ENCODE measurements around the gene LCTL.

The LCTL gene, protein sequence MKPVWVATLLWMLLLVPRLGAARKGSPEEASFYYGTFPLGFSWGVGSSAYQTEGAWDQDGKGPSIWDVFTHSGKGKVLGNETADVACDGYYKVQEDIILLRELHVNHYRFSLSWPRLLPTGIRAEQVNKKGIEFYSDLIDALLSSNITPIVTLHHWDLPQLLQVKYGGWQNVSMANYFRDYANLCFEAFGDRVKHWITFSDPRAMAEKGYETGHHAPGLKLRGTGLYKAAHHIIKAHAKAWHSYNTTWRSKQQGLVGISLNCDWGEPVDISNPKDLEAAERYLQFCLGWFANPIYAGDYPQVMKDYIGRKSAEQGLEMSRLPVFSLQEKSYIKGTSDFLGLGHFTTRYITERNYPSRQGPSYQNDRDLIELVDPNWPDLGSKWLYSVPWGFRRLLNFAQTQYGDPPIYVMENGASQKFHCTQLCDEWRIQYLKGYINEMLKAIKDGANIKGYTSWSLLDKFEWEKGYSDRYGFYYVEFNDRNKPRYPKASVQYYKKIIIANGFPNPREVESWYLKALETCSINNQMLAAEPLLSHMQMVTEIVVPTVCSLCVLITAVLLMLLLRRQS
- 0 to 0.08 (median 0) reads per million in 18 experiments for total RNA-seq

DNA sequence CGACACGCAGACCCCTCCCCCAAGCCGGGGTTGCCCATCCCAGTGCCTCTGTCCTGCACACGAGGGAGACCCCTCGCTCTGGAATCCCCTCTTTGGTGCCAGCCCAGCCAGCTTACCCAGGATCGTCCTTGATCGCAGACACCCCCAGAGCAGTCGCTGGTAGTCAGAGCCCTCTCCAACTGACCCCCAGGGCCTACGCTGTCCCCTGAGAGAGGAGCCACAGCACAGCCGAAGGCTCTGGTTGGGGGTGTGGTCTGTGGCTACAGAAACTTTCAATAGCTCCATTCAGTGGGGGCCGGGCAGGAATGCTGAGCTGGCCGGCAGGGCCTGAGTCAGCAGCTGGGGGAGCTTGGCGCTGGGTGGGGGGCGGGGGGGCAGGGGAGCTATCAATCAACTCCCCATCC, at the start of gene LCTL:
Gene LCTL, minus strand, starts transcription at position 258 of the 404 bp plus-strand sequence. CDS start 633 bp downstream, outside the sequence.
- DNase-seq: no peak

DNA sequence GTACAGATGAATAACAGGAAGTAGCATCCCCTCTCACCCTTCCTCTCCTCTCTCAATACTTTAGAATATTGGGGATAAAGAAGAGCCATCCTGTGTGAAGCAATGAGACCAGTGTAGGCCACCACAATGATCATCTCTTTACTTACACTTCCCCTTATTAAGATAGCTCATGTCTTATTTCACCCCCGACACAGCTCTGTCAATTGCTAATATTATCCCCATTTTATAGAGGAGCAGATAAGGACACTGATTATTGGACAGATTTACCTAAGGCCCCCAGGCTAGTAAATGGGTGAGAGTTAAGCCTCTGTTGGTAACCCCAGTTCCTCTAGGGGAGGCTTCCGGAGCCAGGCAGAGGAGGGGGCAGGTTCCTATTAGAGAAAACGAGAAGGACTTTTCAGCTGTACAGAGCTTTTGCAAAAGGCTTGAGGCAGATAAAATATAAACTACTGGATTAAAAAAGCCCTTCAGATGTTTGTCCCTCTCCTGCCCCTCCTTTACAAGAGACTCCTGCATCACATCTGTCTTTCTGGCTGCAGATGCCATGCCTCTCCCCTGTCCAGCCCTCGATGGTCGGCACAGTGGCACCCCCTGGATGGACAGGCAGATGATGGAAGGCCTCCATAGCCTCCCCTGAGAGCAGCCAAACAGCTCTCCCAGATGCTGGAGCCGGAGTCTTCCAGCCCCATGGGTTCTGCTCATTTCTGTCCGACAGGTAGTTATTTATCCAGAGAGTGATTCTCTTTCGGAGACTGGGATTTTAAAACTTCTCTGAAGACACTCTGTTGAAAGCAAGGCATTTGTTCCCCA, 49.4 kb upstream of the LCTL start:
- peak; percentile 63 to 68 for DNase-seq

DNA sequence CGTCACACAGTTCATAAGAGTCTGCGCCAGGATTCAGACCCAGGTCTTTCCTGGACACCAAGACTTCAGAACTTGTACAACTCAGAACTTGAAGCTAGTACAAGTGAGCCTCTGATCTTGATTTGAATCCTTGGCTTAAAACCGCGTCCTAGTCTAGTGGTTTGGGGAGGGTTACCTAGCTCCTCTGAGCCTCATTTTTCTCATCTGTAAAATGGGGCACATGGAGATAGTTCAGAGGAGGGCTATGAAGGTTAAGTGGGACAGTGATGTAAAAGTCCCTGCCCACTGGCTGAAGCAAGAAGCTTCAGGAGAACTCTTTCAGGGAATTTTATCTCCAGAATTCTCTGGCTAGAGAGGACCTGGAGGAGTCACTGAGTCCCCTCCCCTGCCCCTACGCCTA, 48.7 kb upstream of the LCTL start:
- no peak for DNase-seq

DNA sequence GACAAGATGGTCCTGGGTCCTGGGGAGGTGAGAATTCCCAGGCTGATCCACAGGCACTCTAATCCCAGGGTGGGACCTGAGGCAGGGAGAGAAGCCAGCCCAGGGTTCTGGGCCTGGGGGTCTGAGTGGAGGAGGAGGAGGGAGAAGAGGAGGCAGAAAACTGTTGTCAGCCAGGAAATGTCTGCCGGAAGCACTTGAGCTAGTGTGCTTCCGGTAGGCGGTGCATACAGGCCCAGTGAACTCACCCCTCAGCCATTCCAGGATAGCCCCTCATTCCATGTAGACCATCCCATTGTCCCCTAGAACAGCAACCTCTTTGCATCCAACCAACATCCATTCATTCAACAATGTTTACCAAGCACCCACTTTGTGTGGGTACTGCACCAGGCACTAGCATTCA, 47.9 kb upstream of the LCTL start:
- DNase-seq: no peak

DNA sequence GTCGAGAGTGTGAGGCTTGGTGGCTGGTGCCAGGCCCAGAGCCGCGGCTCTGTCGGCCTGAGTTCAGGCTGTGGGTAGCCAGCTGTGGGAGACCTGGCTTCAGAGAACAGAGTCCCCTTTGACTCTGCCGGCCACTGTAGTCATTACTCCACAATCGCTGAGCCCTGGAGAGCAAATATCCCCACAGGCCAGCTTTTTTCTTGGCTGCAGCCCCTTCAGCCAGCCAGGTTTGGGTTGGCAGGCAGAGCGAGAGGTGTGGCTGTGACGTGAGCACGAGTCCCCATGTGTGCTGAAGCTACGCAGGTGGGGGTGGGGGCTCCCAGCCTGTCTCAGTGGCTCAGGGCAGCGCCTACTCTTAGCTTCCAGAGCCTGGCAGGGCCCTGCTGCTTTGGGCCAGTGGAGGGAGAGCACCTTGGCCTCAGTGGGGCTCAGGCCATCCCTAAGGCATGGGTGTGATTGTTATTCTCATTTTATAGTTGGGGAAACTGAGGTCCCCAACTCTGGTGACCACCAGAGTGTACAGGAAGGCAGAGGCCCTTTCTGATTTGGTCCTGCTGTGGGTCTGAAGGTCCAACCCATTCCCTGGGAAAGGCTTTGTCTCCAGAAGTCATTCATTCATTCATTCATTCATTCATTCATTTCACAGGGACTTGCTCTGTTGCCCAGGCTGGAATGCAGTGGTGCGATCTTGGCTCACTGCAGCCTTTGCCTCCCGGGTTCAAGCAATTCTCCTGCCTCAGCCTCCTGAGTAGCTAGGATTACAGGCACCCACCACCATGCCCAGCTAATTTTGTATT, 45.7 kb upstream of the LCTL start:
- no peak for DNase-seq

DNA sequence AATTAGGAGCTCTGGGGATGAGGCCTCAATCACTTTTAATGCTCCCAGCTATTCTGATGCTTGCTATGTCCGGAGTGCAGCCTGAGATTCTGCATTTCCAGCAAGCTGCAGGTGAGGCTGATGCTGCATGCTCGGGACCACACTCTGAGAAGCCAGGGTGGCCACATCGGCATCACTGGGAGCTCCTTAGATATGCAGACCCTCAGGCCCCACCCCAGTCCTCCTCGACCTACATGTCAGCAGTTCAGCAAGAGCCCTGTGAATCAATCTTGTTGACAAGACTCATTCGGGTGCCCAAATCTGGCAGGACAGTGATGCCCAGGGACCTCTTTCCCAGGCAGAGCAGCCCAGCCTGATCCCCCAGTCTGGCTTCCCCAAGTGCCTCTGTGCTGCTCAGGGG, 44.1 kb upstream of the LCTL start:
- DNase-seq: no peak

DNA sequence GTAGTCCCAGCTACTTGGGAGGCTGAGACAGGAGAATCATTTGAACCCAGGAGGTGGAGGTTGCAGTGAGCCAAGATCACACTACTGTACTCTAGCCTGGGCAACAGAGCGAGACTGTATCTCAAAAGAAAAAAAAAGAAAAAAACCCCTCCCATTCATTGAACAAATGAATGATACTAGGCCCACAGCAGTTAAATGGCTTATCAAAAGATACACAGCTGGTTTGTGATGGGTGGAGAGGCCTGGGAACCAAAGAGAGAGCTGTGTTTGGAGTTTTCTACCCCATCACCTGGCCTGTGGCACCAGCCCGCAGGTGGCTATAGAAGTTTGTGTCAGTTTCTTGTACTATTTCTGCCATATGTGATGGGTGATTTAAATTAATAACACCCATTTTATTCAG, 43.1 kb upstream of the LCTL start:
- DNase-seq: no peak

DNA sequence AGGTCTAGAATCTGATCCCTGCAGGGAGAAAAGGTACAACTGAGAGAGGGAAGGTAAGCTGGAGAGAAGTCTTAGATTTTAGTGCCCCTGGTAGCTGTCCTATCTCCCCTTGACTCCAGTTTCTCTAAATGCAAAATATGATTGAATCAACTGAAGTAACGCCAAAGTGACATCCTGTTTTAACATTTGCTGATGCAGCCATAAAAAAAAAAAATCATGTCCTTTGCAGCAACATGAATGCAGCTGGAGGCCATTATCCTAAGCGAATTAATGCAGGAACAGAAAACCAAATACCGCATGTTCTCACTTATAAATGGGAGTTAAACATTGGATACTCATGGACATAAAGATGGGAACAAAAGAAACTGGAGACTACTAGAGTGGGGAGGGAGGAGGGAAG, 42.4 kb upstream of the LCTL start:
- no peak for DNase-seq

DNA sequence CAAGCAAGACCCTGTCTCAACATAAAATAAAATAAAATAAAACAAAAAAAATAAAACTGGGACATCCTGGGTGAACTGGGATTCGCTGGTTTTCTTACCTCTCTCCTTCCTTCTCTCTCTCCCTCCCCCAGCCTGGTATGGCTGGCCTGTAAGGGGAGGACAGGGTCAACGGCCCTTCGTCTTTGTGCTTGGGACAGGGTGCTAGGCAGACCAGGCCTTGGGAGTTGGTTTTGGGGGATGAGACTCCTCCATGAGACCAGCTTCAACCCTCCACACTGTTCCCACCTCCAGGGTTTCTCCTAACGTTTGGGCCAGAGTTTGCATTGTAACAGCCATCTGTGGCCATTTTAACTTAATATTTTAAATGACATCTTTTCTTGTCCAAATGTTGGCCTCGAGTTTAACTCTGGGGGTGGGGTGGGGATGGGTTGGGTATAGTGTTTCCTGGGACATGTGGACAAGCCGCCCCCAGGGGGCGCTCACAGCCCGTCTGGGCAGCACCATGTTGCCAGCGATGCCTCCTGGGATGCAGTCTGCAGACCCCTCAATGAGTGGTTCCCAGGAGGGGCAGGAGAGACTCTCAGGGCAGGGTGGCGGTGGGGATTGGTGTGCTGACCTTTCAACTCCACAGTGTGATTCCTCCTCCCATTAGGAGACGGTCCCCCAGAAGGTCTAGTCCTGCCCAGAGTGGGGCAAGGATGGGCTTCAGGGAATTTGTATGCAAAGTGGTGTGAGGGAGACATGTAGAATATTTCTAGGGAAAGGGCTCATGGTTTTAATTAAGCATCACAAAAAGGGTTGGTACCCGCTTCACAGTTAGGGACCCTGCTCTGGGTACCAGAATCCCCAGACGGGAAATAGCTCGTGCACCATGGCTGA, 37.7 kb upstream of the LCTL start:
- peak; percentile 52 to 77 for DNase-seq

DNA sequence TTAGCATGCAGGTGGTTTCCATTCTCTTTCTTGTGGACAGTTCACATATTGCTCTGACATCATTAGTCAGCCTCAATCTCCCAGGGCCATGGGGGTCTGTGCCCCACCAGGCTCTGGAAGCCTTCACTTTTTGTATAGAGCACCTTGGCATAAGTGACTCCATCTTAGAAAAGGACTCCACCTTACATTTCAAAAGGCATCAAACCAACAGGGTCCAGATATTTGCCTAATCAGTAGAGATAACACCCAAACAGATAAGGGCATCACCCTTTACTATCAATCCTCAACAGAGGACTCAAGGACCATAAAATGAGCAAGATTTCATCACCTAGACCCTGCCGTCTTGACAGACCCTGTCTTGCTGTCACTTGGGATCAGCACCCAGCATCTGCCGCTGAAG, 35.7 kb upstream of the LCTL start:
- no peak for DNase-seq

DNA sequence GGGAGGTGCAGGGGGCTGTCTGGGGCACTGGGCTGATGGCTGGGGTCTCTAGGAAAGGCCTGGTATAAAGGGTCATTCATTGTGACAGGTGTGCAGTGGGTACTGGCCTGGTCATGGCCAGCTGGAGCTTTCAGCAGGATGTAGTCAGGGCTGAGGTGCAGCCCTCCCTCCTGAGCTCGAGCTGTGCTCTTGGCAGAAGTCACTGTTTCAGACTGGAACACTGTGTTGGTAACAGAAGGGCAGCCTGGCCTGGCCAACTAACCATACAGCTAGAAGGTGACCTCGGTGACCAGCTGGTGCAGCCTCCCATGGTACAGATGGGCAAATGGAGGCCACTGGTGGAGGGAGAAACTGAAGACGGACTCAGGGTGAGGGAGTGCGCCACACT, 34.4 kb upstream of the LCTL start:
- no peak for DNase-seq

DNA sequence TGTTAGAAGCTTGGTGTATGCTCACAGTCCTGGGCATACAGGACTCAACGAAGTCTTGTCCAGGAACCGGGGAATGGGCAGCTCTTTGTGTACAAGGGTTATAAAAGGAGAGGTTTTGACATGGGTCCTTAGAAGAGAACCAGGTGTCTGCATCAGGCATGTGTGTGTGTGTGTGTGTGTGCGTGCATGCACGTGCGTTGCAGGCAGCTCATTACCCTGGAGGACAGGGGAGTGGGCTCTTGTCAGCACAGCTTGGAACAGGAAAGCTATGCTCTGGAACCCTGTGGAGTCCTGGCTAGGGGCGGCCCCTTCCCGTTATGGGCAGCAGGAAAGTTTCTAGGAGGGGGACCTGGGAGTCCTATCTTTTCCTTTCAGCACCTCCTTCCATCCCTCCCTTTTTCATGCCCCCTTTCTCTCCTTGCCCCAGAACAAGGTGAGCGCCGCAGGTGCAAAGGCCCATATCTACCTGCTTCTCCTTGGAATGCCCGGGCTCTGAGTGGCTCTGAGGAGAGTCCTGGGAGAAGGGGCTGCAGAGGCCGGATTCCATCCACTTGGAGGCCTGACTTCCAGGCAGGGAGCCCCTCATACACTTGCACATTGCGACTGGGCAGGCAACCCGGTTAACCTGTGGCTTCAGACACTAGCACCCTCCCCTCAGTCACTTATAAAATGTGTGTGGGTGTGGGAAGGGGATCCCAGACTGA, 33.9 kb upstream of the LCTL start:
- no peak for DNase-seq

DNA sequence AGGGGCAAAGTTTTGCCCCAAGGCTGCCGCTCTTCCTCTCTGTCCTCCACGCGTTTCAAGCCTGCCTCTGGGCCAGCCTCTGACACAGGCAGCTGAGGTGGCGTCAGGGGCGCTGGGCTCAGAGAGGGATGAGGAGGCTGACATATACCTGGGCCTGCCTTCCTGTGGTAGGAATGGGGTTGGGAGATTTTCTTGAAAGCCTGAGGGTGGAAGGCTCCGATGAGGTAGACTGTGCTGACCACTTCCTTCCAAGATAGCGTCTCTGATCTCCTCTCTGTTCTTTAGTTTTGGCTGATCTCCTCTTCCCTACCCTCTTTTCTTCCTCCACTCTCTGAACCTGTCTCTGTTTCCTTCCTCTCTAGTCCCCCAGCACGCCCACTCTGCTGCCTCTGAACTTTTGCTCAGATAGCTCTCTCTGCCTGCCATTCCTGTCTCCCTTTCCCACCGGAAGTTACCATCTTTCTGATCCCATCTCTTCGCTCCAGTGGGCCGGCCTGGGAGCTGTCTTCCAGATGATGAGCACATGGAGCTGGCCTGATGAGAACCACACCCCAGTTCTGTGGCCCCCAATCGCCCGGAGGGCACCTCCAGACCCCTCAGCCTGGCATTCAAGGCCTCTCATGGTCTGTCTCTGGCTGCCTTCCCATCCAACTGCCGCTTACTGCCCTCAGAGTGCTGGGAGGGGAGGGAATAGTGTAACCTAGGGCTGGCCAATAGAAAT, 32.5 kb upstream of the LCTL start:
- no peak for DNase-seq

DNA sequence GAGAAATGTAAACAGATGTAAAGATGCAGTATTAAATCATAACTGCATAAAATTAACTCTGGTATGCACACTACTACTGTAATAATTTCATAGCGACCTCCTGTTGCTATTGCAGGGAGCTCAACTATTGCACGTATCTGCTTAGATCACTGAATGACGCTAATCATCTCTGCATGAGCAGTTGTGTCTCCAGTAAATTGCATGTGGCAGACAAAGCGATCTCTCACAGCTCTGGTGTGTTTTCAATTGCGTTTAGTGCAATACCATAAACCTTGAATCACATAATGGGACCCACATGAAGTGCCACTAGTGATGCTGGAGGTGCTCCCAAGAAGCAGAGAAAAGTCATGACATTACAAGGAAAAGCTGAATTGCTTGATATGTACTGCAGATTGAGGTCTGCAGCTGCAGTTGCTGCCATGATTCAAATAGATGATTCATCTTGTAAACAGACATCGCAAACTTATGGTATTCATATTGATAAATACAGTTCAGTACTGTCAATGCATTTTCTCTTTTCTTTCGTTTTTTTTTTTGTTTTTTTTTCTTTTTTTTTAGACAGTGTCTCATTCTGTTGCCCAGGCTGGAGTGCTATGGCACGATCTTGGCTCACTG, 30.2 kb upstream of the LCTL start:
- DNase-seq: no peak

DNA sequence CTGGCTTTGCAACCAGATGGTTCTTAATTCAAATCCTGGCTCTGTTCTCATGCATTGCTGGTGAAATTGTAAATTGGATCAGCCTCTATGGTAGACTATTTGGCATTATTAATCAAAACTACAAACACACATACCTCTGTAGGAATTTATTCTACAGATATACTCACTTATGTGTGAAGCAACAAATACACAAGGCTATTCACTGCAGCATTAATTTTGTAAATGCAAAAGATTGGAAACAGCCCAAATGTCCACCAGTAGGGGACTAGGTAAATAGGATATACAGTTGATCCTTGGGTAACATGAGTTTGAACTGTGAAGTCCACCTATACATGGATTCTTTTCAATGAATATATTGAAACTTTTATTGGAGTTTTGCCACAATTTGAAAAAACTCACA, 29.5 kb upstream of the LCTL start:
- no peak for DNase-seq

DNA sequence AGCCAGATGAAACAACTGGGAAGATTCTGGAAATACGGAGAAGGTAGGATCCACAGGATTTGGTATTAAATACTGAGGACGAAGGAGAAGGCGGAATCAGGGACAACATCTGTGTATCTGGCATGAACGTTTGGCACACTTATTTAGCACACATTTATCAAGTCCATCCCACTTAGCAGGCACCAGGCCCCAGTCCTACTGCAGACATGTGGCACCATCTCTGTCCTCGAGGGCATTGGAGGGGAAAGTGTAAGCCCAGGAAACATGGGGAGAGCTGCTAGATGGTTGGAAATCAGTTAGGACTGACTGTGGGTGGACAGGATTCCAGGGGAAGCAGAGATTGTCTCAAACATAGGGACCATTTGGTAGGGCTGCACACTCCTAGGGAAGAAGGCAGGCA, 29.0 kb upstream of the LCTL start:
- DNase-seq: no peak

DNA sequence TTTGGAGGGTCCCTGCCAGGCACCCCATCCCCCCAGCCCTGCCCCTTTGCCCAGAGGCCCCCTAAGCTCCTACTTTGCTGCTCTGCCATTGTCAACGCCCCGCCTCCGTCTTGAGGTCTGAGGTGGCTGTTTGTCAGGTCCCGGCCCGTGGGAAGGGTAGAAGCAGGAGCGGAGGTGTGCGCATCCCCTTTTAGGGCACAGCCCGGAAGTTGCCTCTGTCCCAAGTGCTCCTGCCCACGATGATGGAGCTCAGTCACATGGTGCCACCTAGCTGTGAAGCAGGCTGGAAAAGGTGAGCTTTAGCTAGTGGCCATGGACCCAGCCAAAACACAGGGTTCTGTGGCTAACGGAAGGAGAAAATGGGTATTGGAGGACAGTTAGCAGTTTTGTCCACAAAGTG, 28.5 kb upstream of the LCTL start:
- no peak for DNase-seq

DNA sequence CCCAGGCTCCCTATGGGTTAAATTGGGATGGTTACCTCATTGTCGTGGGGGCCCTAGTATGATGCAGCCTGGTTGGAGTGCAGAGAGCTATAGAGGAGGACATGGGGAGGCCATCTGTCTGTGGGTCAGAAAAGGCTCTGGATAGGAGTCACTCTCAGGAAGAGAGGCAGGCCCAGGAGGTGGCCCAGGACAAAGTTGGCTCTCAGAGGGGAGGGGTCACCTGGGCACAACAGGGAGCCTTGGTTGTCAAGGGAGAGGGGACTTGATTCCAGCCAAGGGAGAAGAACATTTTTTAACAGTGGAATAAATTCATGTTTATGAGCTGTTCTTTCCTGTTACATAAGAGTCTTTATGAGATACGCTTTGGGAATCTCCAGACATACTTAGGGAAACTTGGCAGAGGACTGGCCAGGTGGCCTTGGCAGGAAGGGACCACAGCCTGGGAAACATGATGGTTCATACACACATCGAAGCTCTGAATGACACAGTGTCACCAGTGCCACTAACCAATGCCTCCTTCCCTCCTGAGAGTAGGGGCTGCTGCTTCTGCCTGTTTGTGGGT, 27.5 kb upstream of the LCTL start:
- no peak for DNase-seq

DNA sequence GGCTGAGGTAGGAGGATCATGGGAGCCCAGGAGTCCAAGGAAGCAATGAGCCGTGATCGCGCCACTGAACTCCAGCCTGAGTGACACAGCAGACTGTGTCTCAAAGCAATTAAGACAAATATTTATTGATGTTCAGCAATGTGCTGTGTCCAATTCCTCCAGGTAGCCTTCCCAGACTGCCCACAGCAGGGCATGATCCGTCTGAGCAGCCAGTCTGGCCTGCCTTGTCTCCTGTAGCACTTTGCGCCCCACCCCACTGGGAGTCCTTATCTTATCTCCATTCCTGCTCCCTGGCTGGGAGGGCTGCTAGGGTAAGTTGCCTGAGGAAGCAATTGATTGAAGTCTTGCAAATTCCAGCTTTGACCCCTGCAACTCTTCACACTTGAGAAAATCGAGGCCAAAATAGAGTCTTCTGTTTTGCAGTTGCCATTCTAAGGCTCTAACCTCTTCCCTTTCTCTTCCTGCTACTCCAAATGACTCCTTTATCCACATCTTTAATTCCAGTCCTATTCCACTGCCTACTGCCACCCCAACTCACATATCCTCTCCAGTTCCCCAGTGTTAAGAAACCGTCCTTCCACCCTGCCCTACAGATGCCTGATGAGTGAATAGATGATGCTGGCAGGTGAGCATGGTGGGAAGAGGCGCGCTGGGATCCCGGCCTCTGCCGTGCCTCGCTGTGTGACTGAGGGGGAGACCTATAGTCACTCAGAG, 26.9 kb upstream of the LCTL start:
- DNase-seq: no peak
